IgD-negative memory B cell (primary cell): Measurements from ENCODE around the gene FGFRL1. TPM values are rescaled to one million over a fixed set of nuclear protein-coding genes. Genes with fewer than 3 reads are reported as not detected.

Source experiments
- H3K27ac Mint-ChIP-seq, 3 donors: one replicate each; pipeline ENCODE4 v1.8.0; 2020 to 2022; ENCODE audit warnings: mild to moderate bottlenecking in 3 of 3, mixed read lengths in 3 of 3, moderate library complexity in 1 of 3
- H3K27me3 Mint-ChIP-seq: one replicate; pipeline ENCODE4 v1.8.0; 2021; ENCODE audit warnings: mixed read lengths
- H3K36me3 Mint-ChIP-seq: one replicate; pipeline ENCODE4 v1.8.0; 2020; ENCODE audit warnings: mild to moderate bottlenecking, mixed read lengths
- H3K4me1 Mint-ChIP-seq, 3 donors: one replicate each; pipeline ENCODE4 v1.8.0; 2020 to 2022; ENCODE audit warnings: mixed read lengths in 3 of 3, mild to moderate bottlenecking in 1 of 3
- H3K4me3 Mint-ChIP-seq, 4 donors: one replicate each; pipeline ENCODE4 v1.8.0; 2020 to 2022; ENCODE audit warnings: mild to moderate bottlenecking in 4 of 4, mixed read lengths in 4 of 4, moderate library complexity in 3 of 4
- H3K9me3 Mint-ChIP-seq, 3 donors: one replicate each; pipeline ENCODE4 v1.8.0; 2020 to 2021; ENCODE audit warnings: mixed read lengths in 3 of 3, mild to moderate bottlenecking in 1 of 3
- polyA plus RNA-seq: library from polyadenylated mRNA; unstranded; fragments of 300-500 nt; fragmentation: Illumina TruSeq; gene quantifications from one replicate; pipeline ENCODE4 v1.2.3, GENCODE V29; 2021

Gene FGFRL1
- polyA plus RNA-seq, 1 donor from 2014 or later: 0.93 TPM

- Mint-ChIP-seq H3K27me3 (peaks cover 4% of the 10 kb centered on the region), H3K36me3 (no peaks in the 10 kb centered on the region), H3K4me3 (peak overlapping the region in 1 of 4 donors; percentile 27), H3K9me3 (no peaks in the 10 kb centered on the region), H3K4me1 (peaks cover 0 to 13% (median 10%) of the 10 kb centered on the region in 3 donors), H3K27ac (no peak overlapping the region)
These were observed 17.3 kb downstream of the FGFRL1 start for GRCh38 chr4:1028574-1029220.

GRCh38 chr4:1029529-1029928 lies 18.1 kb downstream of the FGFRL1 start:
- H3K9me3 Mint-ChIP-seq: no peaks in the 10 kb centered on the region
- no peak overlapping the region for H3K27ac Mint-ChIP-seq
- H3K4me1 Mint-ChIP-seq: peaks cover 0 to 11% (median 10%) of the 10 kb centered on the region in 3 donors
- no peaks in the 10 kb centered on the region for H3K36me3 Mint-ChIP-seq
- H3K27me3 Mint-ChIP-seq: peaks cover 5% of the 10 kb centered on the region
- no peak overlapping the region for H3K4me3 Mint-ChIP-seq

- Mint-ChIP-seq H3K27me3 (peaks cover 5% of the 10 kb centered on the region), H3K4me3 (no peak overlapping the region), H3K27ac (no peak overlapping the region), H3K9me3 (no peaks in the 10 kb centered on the region), H3K36me3 (no peaks in the 10 kb centered on the region), H3K4me1 (peaks cover 0 to 11% (median 10%) of the 10 kb centered on the region in 3 donors)
These were observed 18.6 kb downstream of the FGFRL1 start for GRCh38 chr4:1030031-1030430.

- Mint-ChIP-seq H3K4me1 (peaks cover 0 to 10% (median 7%) of the 10 kb centered on the region in 3 donors), H3K4me3 (peak overlapping the region in 1 of 4 donors; percentile 55)
These were observed 19.1 kb downstream of the FGFRL1 start for GRCh38 chr4:1030559-1030958.

GRCh38 chr4:1031346-1031745 lies 19.9 kb downstream of the FGFRL1 start:
- peaks cover 0 to 4% (median 0%) of the 10 kb centered on the region in 3 donors for H3K4me1 Mint-ChIP-seq

More at GRCh38 chr4:1030559-1030958, 19.1 kb downstream of the FGFRL1 start:
- Mint-ChIP-seq H3K9me3 (no peaks in the 10 kb centered on the region), H3K36me3 (no peaks in the 10 kb centered on the region), H3K27me3 (peaks cover 5% of the 10 kb centered on the region), H3K27ac (no peak overlapping the region)

GRCh38 chr4:1031956-1032795 lies 20.8 kb downstream of the FGFRL1 start:
- no peak overlapping the region for H3K4me3 Mint-ChIP-seq
- H3K36me3 Mint-ChIP-seq: no peaks in the 10 kb centered on the region
- H3K27ac Mint-ChIP-seq: no peak overlapping the region
- no peaks in the 10 kb centered on the region for H3K9me3 Mint-ChIP-seq
- H3K4me1 Mint-ChIP-seq: no peaks in the 10 kb centered on the region
- peaks cover 5% of the 10 kb centered on the region for H3K27me3 Mint-ChIP-seq

More at GRCh38 chr4:1031346-1031745, 19.9 kb downstream of the FGFRL1 start:
- Mint-ChIP-seq H3K36me3 (no peaks in the 10 kb centered on the region), H3K27me3 (peaks cover 5% of the 10 kb centered on the region), H3K9me3 (no peaks in the 10 kb centered on the region), H3K4me3 (no peak overlapping the region), H3K27ac (no peak overlapping the region)

GRCh38 chr4:1032861-1033260 lies 21.4 kb downstream of the FGFRL1 start:
- H3K36me3 Mint-ChIP-seq: no peaks in the 10 kb centered on the region
- peaks cover 5% of the 10 kb centered on the region for H3K27me3 Mint-ChIP-seq
- H3K9me3 Mint-ChIP-seq: no peaks in the 10 kb centered on the region
- no peak overlapping the region for H3K4me3 Mint-ChIP-seq
- no peak overlapping the region for H3K27ac Mint-ChIP-seq
- no peaks in the 10 kb centered on the region for H3K4me1 Mint-ChIP-seq

- Mint-ChIP-seq H3K4me3 (no peak overlapping the region), H3K4me1 (no peaks in the 10 kb centered on the region), H3K27ac (no peak overlapping the region), H3K27me3 (peaks cover 5% of the 10 kb centered on the region), H3K9me3 (no peaks in the 10 kb centered on the region), H3K36me3 (no peaks in the 10 kb centered on the region)
These were observed 22.6 kb downstream of the FGFRL1 start for GRCh38 chr4:1033840-1034551.

- Mint-ChIP-seq H3K27me3 (peaks cover 5% of the 10 kb centered on the region), H3K36me3 (no peaks in the 10 kb centered on the region), H3K27ac (no peak overlapping the region), H3K4me3 (no peak overlapping the region), H3K9me3 (no peaks in the 10 kb centered on the region), H3K4me1 (no peaks in the 10 kb centered on the region)
These were observed 24.1 kb downstream of the FGFRL1 start for GRCh38 chr4:1035510-1035909.

- no peaks in the 10 kb centered on the region for H3K36me3 Mint-ChIP-seq
- H3K4me3 Mint-ChIP-seq: no peak overlapping the region
- H3K27me3 Mint-ChIP-seq: peaks cover 5% of the 10 kb centered on the region
- H3K4me1 Mint-ChIP-seq: no peaks in the 10 kb centered on the region
- H3K9me3 Mint-ChIP-seq: no peaks in the 10 kb centered on the region
- H3K27ac Mint-ChIP-seq: no peak overlapping the region
These were observed 24.7 kb downstream of the FGFRL1 start for GRCh38 chr4:1036095-1036494.

GRCh38 chr4:1036976-1037810 lies 25.8 kb downstream of the FGFRL1 start:
- Mint-ChIP-seq H3K4me3 (no peak overlapping the region), H3K27ac (no peak overlapping the region), H3K9me3 (no peaks in the 10 kb centered on the region), H3K4me1 (no peaks in the 10 kb centered on the region), H3K27me3 (peaks cover 5% of the 10 kb centered on the region), H3K36me3 (no peaks in the 10 kb centered on the region)

GRCh38 chr4:1038948-1039492 lies 27.6 kb downstream of the FGFRL1 start:
- no peaks in the 10 kb centered on the region for H3K9me3 Mint-ChIP-seq
- no peaks in the 10 kb centered on the region for H3K36me3 Mint-ChIP-seq
- no peaks in the 10 kb centered on the region for H3K27me3 Mint-ChIP-seq
- H3K4me3 Mint-ChIP-seq: no peak overlapping the region
- no peak overlapping the region for H3K27ac Mint-ChIP-seq
- H3K4me1 Mint-ChIP-seq: no peaks in the 10 kb centered on the region

GRCh38 chr4:1039493-1040343 lies 28.3 kb downstream of the FGFRL1 start:
- Mint-ChIP-seq H3K27ac (peak overlapping the region in 1 of 3 donors; percentile 73), H3K27me3 (no peaks in the 10 kb centered on the region)

More at GRCh38 chr4:1039493-1040343, 28.3 kb downstream of the FGFRL1 start:
- H3K4me1 Mint-ChIP-seq: no peaks in the 10 kb centered on the region
- no peaks in the 10 kb centered on the region for H3K36me3 Mint-ChIP-seq
- no peaks in the 10 kb centered on the region for H3K9me3 Mint-ChIP-seq
- no peak overlapping the region for H3K4me3 Mint-ChIP-seq
